RPMI8226 (cell line): Measurements from ENCODE around the gene PIKFYVE.
"Not testable (repeated sequence)": the region's sequence is repeated elsewhere in the genome, so short reads cannot be mapped to it uniquely, and the experiment has no call there.

Experiments
- DNase-seq: peaks from one replicate; pipeline ENCODE4 v3.0.0-alpha.2; 2015

PIKFYVE gene

DNA sequence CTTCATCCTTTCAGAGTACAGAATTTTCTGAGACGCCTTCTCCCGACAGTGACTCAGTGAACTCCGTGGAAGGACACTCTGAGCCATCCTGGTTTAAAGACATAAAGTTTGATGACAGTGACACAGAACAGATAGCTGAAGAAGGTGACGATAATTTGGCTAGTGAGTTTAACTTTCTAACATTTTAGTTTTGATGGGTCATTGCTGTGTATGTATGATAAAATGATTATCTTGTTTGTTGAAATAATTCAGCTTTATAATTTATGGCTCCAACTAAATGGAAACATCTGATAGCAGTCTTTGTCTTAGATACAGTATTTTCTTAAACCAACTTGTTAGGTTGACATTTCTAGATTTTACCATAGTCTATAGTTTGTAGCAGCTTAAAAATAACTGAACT, 38.1 kb downstream of the PIKFYVE start:
- no peak for DNase-seq

- no peak for DNase-seq
Observed at GRCh38 chr2:208304695-208305094, 38.6 kb downstream of the PIKFYVE start.

- no peak for DNase-seq
Observed at GRCh38 chr2:208306291-208306690, 40.2 kb downstream of the PIKFYVE start.

DNA sequence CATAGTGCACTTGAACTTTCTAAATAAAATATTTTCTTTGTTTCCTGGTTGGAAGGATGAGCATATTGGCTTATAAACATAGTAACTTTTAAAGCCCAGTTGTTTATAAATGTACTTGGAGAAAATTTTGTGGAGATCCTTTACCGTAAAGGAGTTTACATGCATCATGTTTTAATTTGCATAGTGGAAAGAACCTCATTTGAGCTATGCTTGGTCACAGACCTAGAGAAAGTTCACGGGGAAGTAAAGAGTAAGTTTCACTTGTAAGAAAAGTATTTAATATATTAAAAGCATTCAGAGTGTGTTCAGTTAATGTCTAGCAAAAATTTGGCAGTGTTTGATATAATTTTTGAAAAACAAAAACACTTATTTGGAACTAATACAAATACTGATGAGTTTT, 45.3 kb downstream of the PIKFYVE start:
- DNase-seq: no peak

GRCh38 chr2:208311954-208312353, 45.9 kb downstream of the PIKFYVE start:
- DNase-seq: no peak

DNA sequence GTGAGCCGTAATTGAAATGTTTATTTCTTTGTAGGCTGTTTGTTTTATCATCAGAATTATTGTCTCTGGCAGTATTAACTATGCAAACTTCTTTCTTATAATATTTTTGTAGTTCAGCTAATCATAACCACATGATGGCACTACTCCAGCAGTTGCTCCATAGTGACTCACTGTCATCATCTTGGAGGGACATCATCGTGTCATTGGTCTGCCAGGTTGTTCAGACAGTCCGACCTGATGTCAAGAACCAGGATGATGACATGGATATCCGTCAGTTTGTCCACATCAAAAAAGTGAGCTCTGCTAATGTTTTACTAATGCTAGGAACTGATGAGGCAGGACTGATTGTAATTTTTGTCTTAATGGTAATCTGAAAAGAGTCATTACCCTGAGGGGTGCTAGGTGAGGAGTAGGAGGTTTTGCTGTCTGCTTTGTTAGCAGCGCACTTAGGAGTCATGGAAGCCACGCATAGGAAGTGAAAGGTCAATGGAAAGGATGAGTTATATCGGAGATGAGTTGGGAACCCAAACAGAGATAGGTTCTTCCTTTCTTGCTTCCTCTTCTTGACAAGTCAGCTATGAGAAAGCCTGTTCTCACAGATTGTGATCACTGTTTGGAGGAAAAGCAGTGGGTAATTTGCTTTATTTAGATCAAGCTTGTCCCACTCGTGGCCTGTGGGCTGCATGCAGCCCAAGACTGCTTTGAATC, 49.2 kb downstream of the PIKFYVE start:
- no peak for DNase-seq

DNA sequence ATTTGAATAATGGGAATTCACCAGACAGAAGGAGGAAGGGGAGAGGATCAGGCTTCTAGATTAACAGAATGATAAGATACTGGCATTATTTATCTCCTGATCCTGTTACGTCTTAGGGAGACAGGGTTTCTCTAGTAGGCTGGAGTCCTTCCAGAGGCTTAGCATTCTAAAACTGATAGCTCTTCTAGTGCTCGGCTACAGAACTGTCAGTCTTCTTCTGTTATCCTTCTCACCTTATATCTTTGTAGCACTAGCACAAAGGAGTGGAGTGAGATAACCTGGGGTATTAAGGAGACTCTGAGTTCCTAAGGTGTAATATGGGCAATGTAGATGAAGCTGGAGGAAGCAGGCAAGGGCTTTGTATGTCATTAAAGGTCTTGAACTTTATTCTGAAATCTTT, 52.1 kb downstream of the PIKFYVE start:
- no peak for DNase-seq

- DNase-seq: no peak
Observed at GRCh38 chr2:208319391-208319790, 53.3 kb downstream of the PIKFYVE start.

- DNase-seq: peak; percentile 5
Observed at GRCh38 chr2:208320686-208321085, 54.6 kb downstream of the PIKFYVE start.

- DNase-seq: no peak
Observed at GRCh38 chr2:208326016-208326415, 60.0 kb downstream of the PIKFYVE start.

DNA sequence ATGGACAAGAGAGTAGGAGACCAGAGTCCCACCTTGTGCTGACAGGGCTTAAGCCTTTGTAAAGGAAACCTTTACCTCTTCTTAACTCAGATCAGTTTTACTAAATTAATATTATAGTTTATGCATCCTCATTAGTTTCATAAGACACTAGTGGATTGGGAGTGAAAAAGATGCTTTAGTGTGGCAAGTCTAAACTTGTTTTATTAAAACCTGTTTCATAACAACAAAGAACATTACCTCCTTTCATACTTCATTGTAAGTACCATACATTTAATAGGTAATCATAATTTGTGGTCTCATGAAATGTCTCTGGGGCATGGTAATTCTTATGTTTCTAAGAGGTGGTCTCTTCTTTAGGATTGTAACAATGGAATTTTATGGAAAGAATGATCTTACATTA, 63.4 kb downstream of the PIKFYVE start:
- no peak for DNase-seq

- no peak for DNase-seq
Observed at GRCh38 chr2:208334230-208334629, 68.2 kb downstream of the PIKFYVE start.

DNA sequence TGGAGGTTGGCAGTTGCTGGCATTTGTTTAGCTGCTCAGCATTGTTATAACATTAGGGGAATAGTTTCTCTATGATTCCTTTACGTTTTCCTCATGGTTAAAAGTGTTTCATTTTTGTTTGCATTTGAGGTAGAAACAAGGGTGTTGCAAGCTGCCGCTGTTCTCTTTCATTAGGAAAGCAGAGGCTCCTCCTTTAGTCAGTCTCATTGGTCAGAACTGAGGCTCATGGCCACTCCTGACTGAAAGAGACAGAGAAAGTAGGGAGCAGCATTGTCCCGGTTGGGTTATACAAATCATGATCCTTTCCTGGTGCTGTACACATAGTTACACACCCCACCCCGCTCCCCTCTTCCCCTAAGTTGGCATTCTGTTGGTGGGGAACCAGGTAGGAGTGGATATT, 80.7 kb downstream of the PIKFYVE start:
- DNase-seq: no peak

GRCh38 chr2:208350610-208351009, 84.6 kb downstream of the PIKFYVE start:
- DNase-seq: no peak

DNA sequence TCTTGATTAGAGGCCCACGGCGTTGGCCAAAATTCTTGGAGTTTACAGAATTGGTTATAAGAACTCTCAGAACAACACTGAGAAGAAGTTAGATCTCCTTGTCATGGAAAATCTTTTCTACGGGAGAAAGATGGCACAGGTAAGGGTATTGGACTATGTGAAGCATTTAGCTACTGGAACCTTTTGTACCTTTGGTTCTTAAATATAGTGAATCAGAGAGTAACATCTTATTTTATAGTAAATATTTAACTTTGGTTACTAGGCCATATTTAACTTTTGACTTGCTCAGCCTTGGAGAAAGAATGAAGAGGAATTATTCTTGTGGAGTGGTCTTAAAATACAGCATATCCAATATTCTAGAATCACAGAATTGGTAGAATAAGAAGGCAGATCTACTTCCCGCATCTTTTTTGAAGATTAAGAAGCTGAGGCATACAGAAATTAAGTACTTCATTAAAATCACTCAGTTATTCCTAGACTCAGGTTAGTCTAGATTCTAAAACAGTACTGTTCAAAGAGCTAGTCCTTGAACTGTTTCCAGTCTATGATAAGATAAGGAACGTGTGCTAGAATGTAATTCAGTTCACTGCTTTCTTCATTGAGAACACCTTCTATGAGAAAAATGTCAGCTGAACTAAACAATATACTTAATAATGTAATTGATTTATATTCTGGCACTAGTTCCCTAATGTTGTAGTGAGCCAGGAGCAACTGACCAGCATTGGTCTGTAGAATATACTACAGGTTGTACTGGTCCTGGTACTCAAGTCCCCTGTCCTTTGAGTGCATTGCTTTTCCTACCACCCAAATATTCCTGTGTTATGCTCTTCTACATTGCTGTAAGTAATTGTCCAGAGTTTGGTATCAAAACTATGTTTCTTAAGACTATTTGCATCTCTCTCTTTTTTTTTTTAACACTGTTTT, 86.9 kb downstream of the PIKFYVE start:
- no peak for DNase-seq

DNA sequence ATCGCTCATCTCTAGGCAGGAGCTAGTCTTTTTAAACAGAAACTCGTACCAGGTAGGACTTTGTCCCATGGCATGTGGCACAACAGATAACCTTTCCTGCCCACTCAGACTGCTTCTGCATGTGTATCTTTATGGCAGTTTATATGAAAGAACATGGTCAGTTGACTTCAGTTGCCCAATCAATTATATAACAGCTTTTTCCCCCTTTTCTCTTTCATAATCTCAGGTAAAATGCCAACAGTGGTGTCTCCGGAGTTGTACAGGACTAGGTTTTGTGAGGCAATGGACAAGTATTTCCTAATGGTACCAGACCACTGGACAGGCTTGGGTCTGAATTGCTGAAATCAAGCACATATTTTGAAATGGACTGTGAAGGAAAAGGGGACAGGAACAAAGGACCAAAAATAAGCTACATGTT, 88.9 kb downstream of the PIKFYVE start:
- no peak for DNase-seq

DNA sequence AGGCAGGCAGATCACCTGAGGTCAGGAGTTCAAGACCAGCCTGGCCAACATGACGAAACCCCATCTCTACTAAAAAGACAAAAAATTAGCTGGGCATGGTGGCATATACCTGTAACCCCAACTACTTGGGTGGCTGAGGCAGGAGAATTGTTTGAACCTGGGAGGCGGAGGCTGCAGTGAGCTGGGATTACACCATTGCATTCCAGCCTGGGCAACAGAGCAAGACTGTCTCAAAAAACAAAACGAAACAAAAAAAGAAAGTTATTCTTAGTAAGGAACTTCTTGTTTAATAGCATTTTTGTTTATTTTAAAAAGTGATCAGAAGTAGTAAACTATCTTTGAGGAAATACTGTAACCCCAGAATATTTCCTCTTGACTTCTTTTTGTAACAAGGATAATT, 90.4 kb downstream of the PIKFYVE start:
- DNase-seq: not testable (repeated sequence)

DNA sequence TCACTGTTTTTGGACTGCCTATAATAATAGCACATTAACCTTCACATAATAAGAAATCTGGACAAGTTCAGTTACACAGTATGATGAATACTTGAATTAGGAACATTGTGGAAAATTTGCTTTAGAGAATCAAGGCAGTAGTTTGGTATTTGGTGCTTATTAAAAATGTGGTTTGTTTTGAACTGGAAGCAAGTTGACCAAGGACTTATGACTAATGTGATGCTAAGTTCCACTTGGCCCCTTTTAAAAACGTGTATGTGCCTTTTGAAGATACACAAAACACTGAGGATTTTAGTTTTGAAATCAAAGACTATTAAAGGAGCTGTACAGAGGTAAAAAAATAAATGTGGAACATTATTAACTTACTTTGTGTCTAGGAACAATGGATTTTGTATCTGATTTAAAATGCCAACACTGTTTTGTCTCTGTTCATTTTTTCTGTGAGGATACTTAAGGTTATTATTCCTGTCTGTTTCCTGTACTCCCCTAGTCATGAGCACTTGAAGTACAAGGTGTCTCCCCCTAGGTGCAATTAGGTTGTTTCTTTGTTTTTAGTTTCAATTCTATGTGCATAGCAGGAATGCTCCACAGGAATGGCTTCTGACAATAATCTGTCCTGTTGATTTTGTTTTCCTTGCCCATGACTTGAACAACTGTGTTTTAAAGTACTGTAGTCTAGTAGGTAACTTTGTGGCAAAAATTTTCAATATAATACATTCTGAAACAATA, 91.0 kb downstream of the PIKFYVE start:
- no peak for DNase-seq

- DNase-seq: no peak
Observed at GRCh38 chr2:208358758-208359631, 92.9 kb downstream of the PIKFYVE start.

GRCh38 chr2:208359632-208359986, 93.6 kb downstream of the PIKFYVE start:
- DNase-seq: no peak

DNA sequence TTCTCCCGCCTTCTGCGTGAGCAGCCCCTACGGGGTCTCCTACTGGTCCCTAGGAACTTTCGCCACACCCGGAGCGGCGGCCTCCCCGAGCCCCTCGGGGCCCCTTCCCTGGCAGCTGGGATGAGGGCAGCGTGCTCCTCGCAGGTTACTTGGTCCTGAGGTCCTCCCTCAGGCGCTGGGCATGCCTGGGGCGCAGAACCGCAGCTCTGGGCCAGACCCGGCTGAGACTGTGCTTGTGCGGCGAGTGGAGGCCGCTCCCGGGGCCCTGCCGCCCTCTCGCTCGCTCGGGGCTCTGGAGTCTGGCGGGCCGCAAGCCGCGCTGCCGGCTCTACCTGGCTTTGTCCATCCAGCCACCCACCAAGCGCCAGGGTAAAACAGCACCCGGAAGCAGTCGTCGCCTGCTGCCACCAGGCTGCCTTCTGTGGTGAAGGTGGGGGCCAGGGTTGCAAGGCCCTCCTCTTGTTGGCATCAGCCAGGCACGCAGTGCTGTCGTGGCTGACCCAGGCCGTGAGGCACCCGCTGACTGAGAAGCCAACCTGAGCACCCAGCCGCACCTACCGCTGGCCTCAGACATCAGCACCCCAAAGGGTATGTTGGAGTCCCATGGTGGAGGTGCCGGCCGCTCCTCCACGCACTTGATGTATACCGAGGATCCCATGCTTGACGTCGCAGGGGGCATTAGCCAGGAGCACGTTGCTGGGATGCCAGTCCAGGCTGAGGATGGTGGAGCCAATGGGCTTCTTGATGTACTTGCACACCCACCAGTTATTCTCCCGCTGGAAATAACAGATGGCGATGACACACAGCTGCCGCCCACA, 94.4 kb downstream of the PIKFYVE start:
- DNase-seq: no peak

- no peak for DNase-seq
Observed at GRCh38 chr2:208361077-208361441, 95.0 kb downstream of the PIKFYVE start.
